ENCODE data around the gene TSSK6.

GRCh38 chr19:19492026-19492610 is 23.2 kb downstream of the TSSK6 start:
- TF ChIP-seq CTCF (IDR thresholded peaks at IDR 0.05; ENCODE audit: insufficient read depth, low read length, poor library complexity, severe bottlenecking) (no peak), EZH2phosphoT487 (conservative IDR thresholded peaks at IDR 0.05; ENCODE audit: low read length) (no peak)

Measured in SU-DHL-6 (cell line).